ENCODE data around the gene FUT6.

The FUT6 gene

DNA sequence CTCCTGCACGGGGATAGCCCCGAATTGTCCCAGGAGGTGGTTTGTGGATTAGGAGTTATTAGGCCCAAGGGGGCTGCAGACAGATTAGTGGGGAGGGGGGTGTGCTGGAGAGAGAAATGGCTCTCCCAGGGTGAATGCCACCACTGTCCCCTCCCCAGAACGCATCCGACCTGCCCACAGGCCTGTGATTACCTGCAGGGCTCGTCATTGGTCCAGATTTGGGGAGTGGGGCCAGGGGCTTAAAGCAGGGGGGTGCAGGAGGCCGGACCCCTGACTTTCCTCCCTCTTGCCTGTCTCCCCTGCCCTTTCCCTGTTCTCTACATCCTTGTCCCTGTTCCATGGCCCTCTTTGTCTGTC, 33.4 kb downstream of the FUT6 start:
- TF ChIP-seq, protein P1, sequence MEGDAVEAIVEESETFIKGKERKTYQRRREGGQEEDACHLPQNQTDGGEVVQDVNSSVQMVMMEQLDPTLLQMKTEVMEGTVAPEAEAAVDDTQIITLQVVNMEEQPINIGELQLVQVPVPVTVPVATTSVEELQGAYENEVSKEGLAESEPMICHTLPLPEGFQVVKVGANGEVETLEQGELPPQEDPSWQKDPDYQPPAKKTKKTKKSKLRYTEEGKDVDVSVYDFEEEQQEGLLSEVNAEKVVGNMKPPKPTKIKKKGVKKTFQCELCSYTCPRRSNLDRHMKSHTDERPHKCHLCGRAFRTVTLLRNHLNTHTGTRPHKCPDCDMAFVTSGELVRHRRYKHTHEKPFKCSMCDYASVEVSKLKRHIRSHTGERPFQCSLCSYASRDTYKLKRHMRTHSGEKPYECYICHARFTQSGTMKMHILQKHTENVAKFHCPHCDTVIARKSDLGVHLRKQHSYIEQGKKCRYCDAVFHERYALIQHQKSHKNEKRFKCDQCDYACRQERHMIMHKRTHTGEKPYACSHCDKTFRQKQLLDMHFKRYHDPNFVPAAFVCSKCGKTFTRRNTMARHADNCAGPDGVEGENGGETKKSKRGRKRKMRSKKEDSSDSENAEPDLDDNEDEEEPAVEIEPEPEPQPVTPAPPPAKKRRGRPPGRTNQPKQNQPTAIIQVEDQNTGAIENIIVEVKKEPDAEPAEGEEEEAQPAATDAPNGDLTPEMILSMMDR (IDR thresholded peaks at IDR 0.05; ENCODE audit: insufficient read depth, low read length, missing control alignments) = no peak
- ChIA-PET POLR2A (no interaction called here), CTCF (interaction anchor here (1.1 to 3.3 kb wide), 7 partner anchors 10 to 216 kb away, joined by 4 to 12 read pairs (median 5); partner anchors contain the start of gene NDUFA11)
- no peak overlapping the region for H3K4me3 ChIP-seq (ENCODE audit: low read depth, low read length)
- no peak for DNase-seq (ENCODE audit: low read depth, low spot score)

DNA sequence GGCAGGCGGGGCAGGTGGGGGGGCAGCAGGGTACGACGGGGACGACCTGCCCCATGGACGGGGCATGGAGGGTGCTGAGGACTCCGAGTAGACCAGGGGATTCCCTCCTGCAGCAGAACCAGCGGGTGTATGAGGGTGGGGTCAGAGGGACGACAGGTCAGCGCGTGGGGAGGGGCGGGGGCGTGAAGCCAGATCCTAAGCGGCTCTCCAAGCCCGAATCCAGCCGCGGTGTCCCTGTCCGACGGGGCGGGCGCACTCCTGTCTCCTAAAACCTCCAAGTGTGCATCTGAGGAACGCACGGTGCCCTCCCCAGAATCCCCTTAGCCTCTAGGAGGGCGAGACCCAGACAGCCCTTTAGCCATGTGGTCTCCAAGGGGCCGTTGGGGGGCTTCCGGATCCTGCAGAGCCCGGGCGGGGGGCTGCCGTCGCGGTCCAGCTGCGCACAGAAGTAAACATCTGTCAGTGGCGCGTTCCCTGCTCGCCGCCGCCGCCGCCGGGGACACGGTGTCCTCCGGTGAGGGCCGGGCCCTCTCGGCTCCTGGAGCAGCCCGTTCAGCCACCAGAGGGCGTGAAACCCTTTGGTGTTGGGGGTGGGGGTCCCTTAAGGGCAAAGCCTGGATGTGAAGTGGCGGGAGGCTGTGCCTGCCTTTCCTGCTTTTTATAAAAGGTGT, 33.9 kb downstream of the FUT6 start:
- POLR2A ChIA-PET = no interaction called here
- TF ChIP-seq, protein P1 (IDR thresholded peaks at IDR 0.05; ENCODE audit: insufficient read depth, low read length, missing control alignments) = peak; percentile 87
- no peak for DNase-seq (ENCODE audit: low read depth, low spot score)
- CTCF ChIA-PET = interaction anchor here (1.1 to 3.3 kb wide), 5 partner anchors 10 to 217 kb away, joined by 4 to 12 read pairs (median 5); partner anchors contain the start of gene NDUFA11
- H3K4me3 ChIP-seq (ENCODE audit: low read depth, low read length) = no peak overlapping the region; the same call in 1 of the 2 replicates

DNA sequence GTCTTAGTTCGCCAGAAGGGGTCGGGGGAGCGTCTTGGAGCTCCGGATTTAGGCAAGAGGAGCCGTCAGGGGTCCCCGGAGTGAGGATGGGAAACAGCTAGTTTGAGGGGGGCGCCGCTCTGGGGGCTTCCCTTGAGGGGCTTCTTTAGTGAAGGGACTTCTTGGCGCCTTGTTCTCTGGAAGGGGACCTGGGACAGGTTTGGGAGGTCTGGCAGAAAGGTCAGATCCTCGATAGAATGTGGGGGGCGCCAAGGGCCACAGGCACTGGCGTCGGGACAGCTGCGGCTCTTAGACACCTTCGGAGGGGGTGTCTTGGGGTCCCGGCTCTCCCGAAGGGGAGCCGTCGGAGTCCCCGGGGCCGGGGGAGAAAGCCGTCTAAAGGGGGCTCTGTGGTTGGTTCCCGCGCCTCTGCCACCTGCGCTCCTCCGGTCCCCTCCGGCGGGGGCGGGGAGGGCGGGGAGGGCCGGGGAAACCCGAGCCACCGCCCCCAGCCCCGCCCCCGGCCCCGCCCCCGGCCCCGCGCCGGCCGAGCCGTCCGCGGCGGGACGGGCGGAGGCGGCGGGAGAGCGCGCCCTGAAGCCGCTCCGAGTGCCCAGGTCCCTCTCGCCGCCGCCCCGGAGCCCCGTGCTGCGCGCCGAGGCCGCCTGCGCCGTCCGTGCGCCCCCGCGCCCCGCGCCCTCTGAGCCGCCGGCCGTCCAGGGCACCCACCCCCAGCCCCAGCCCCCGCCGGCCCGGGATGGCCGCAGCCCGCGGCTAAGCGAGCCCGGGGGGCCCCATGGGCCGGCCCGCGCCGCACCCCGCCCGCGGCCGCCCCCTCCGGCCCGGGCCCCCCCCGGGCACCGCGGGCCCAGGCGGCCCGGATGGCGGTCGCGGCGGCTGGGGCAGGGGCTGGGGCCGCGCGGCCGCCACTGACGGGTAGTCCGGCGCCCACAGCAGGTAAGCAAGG, 34.7 kb downstream of the FUT6 start, which contains the start of gene NRTN:
Gene NRTN, plus strand, starts transcription at position 552 of the 946 bp plus-strand sequence. CDS start 19,099 bp downstream, outside the sequence.
- DNase-seq (ENCODE audit: low read depth, low spot score) = no peak
- CTCF ChIA-PET = interaction anchor here (0.6 to 2.7 kb wide), 69 partner anchors 9 to 414 kb away, joined by 3 to 100 read pairs (median 5); partner anchors contain the start of genes CATSPERD, DUS3L, FUT3 and FUT5
- peak within 1 kb of the TSS; percentile 49 for H3K4me3 ChIP-seq (ENCODE audit: low read depth, low read length)
- TF ChIP-seq, protein P1 (IDR thresholded peaks at IDR 0.05; ENCODE audit: insufficient read depth, low read length, missing control alignments) = no peak
- POLR2A ChIA-PET = interaction anchor here (1.2 kb wide), 1 partner anchor 99 kb away, joined by 10 read pairs; the partner anchor contains the start of gene NDUFA11

DNA sequence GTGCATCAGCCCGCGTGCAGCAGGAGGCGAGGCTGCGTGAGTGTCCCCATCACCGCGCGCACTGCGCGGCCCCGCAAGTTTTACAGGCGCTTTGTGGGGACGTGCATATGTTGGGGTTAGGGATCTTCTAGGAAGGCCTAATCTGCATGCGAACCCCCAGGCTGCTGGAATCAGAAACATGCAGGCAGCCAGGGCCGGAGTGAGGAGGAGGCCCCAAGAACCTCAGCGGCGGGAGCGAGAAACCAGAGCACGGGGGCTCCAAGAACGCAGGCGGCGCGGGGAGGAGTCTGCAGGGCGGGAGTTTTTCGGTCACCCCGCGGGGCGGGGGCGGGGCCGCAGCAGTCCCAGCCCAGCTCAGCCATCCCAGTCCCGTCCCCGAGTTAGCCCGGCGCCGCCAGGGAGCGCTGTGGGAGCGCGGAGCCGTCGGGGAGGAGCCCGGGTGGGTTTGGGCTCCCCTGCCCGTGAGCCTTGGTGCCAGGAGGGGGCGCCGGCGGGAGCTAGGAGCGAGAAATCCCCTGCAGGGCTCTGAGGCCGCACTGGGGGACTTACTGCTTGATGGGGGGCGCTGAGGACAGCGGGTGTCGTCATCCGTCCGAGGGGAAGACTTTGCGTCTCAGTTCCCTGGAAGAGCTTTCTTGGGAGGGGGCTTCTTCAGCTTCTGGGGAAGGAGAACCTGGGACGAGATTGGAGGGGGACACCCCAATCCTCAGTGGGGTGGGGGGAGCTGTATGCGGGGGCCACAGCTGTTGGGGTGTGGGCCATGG, 35.6 kb downstream of the FUT6 start:
- POLR2A ChIA-PET = interaction anchor here (0.6 to 1.2 kb wide), 3 partner anchors 25 to 99 kb away, joined by 3 to 10 read pairs (median 4); partner anchors contain the start of gene NDUFA11
- TF ChIP-seq, protein P1 (IDR thresholded peaks at IDR 0.05; ENCODE audit: insufficient read depth, low read length, missing control alignments) = peak; percentile 100
- DNase-seq (ENCODE audit: low read depth, low spot score) = peak; percentile 10

DNA sequence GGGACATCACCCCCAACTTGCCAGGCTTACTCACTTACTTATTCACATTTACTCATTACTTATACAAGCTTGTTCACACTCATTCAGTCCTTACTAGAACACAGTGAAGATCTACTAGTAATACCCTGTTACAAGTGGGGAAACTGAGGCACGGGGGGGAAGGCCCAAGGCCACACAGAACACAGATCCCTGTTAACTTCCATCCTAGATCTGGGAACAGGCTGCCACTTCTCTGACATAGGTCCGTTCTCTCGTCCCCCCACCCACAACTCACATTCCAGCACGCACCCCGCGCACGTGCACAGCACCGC, 36.1 kb downstream of the FUT6 start:
- DNase-seq (ENCODE audit: low read depth, low spot score) = no peak
- TF ChIP-seq, protein P1 (IDR thresholded peaks at IDR 0.05; ENCODE audit: insufficient read depth, low read length, missing control alignments) = no peak
- CTCF ChIA-PET = interaction anchor here (0.6 to 2.7 kb wide), 57 partner anchors 9 to 415 kb away, joined by 3 to 100 read pairs (median 7); partner anchors contain the start of genes CATSPERD, DUS3L, FUT3 and FUT5
- H3K4me3 ChIP-seq (ENCODE audit: low read depth, low read length) = peak overlapping the region; percentile 49
- POLR2A ChIA-PET = interaction anchor here (0.6 to 1.2 kb wide), 3 partner anchors 25 to 100 kb away, joined by 3 to 10 read pairs (median 4); partner anchors contain the start of gene NDUFA11

More for the DNA sequence above, 35.6 kb downstream of the FUT6 start:
- CTCF ChIA-PET = interaction anchor here (0.6 to 2.7 kb wide), 73 partner anchors 10 to 415 kb away, joined by 3 to 100 read pairs (median 5); partner anchors contain the start of genes CATSPERD, DUS3L, FUT3 and FUT5
- peak overlapping the region; percentile 49 for H3K4me3 ChIP-seq (ENCODE audit: low read depth, low read length)

Measured in AG04449 (cell line).